CD4-positive, alpha-beta T cell treated with Interleukin-2 at 100 ng/mL for 4 hours (primary cell): ENCODE results near the gene TALDO1.

ENCODE experiments used
- DNase-seq: peaks from one replicate; pipeline ENCODE4 v3.0.0-alpha.2; 2020; ENCODE audit warnings: low spot score

Gene TALDO1

GRCh38 chr11:788009-788640 is 40.9 kb downstream of the TALDO1 start:
- DNase-seq: no peak

GRCh38 chr11:788953-789940 is 42.0 kb downstream of the TALDO1 start:
- no peak for DNase-seq

GRCh38 chr11:789943-790342 is 42.7 kb downstream of the TALDO1 start, which contains the start of gene CEND1:
CEND1 (minus strand) TSS chr11:790090; CDS start chr11:788576, 1,514 bp downstream.
- peak; percentile 28 for DNase-seq

- no peak for DNase-seq
Observed at GRCh38 chr11:790721-791564, 43.7 kb downstream of the TALDO1 start.

- DNase-seq: no peak
Observed at GRCh38 chr11:791658-792534, 44.6 kb downstream of the TALDO1 start.

GRCh38 chr11:792535-792821 is 45.2 kb downstream of the TALDO1 start:
- no peak for DNase-seq

GRCh38 chr11:792873-793272 is 45.6 kb downstream of the TALDO1 start:
- DNase-seq: no peak

- no peak for DNase-seq
Observed at GRCh38 chr11:793556-793955, 46.3 kb downstream of the TALDO1 start.

GRCh38 chr11:794013-794765 is 46.9 kb downstream of the TALDO1 start:
- DNase-seq: no peak

GRCh38 chr11:794766-795633 is 47.7 kb downstream of the TALDO1 start:
- DNase-seq: no peak

- DNase-seq: peak; percentile 81
Observed at GRCh38 chr11:795634-796564, 48.6 kb downstream of the TALDO1 start.

- no peak for DNase-seq
Observed at GRCh38 chr11:796565-797295, 49.5 kb downstream of the TALDO1 start.

GRCh38 chr11:797296-798092 is 50.2 kb downstream of the TALDO1 start:
- DNase-seq: peak; percentile 83

- DNase-seq: peak; percentile 81
Observed at GRCh38 chr11:798093-798713, 50.9 kb downstream of the TALDO1 start, which contains the start of gene SLC25A22. SLC25A22 (minus strand) TSS chr11:798281; CDS start chr11:795006, 3,275 bp downstream.

- no peak for DNase-seq
Observed at GRCh38 chr11:799641-800316, 52.5 kb downstream of the TALDO1 start.

- no peak for DNase-seq
Observed at GRCh38 chr11:800473-800872, 53.2 kb downstream of the TALDO1 start.
